HG03342 (cell line): ENCODE measurements around the gene SMARCE1.

Experiments
- ATAC-seq: cut with Tn5 transposase; IDR thresholded peaks from one replicate; pipeline ENCODE4 v1.9.1; 2021; ENCODE audit warnings: mild to moderate bottlenecking, moderate library complexity; ENCODE audit not compliant: unreplicated experiment

SMARCE1 gene

GRCh38 chr17:40647624-40648383 lies at the start of gene SMARCE1:
Gene SMARCE1 (minus strand): TSS chr17:40647818. CDS start chr17:40645802, 2,016 bp downstream.
- peak; percentile 57 for ATAC-seq

GRCh38 chr17:40697297-40697696 lies 49.7 kb upstream of the SMARCE1 start:
- no peak for ATAC-seq

- no peak for ATAC-seq
Measured at GRCh38 chr17:40696651-40697072, 49.0 kb upstream of the SMARCE1 start.

GRCh38 chr17:40695874-40696472 lies 48.4 kb upstream of the SMARCE1 start:
- ATAC-seq: no peak

- ATAC-seq: no peak
Measured at GRCh38 chr17:40694584-40694983, 47.0 kb upstream of the SMARCE1 start.

GRCh38 chr17:40687106-40687505 lies 39.5 kb upstream of the SMARCE1 start:
- no peak for ATAC-seq

- ATAC-seq: no peak
Measured at GRCh38 chr17:40686192-40686591, 38.6 kb upstream of the SMARCE1 start.

- ATAC-seq: no peak
Measured at GRCh38 chr17:40680998-40681397, 33.4 kb upstream of the SMARCE1 start.

GRCh38 chr17:40679523-40679907 lies 31.9 kb upstream of the SMARCE1 start:
- no peak for ATAC-seq

GRCh38 chr17:40678902-40679522 lies 31.4 kb upstream of the SMARCE1 start:
- no peak for ATAC-seq

GRCh38 chr17:40675905-40676304 lies 28.3 kb upstream of the SMARCE1 start:
- ATAC-seq: no peak

- ATAC-seq: no peak
Measured at GRCh38 chr17:40672654-40673053, 25.0 kb upstream of the SMARCE1 start.

- no peak for ATAC-seq
Measured at GRCh38 chr17:40671282-40671681, 23.7 kb upstream of the SMARCE1 start.

- ATAC-seq: no peak
Measured at GRCh38 chr17:40666331-40666730, 18.7 kb upstream of the SMARCE1 start.

GRCh38 chr17:40664582-40665333 lies 17.1 kb upstream of the SMARCE1 start, which contains the start of gene KRT222:
Gene KRT222 (minus strand): TSS chr17:40665177. CDS start chr17:40665099, 78 bp downstream.
- ATAC-seq: no peak

- no peak for ATAC-seq
Measured at GRCh38 chr17:40663252-40663651, 15.6 kb upstream of the SMARCE1 start.

GRCh38 chr17:40659911-40660310 lies 12.3 kb upstream of the SMARCE1 start:
- no peak for ATAC-seq

- ATAC-seq: no peak
Measured at GRCh38 chr17:40658396-40658795, 10.8 kb upstream of the SMARCE1 start.

GRCh38 chr17:40651939-40652338 lies 4.3 kb upstream of the SMARCE1 start:
- no peak for ATAC-seq

- ATAC-seq: peak; percentile 10
Measured at GRCh38 chr17:40648384-40648968, 858 bp upstream of the SMARCE1 start.
